ENCODE measurements around the gene CKB.

DNA sequence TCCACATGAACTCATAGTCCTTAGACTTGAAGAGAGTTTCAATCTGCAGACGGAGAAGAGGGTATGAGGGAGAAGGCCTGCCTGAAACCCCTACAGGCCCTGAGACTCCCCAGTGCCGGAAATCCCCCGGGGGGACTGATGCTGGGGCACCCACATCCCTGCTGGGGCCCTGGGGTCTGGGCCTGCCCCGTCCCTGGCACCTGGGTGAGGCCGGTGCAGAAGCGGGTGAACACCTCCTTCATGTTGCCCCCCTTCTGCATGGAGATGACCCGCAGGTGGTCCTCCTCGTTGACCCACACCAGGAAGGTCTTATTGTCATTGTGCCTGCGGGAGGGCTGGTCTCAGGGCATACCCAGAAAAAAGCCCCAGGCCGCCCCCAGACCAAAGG is 2.4 kb downstream of the CKB start:
- TF ChIP-seq, protein P1, sequence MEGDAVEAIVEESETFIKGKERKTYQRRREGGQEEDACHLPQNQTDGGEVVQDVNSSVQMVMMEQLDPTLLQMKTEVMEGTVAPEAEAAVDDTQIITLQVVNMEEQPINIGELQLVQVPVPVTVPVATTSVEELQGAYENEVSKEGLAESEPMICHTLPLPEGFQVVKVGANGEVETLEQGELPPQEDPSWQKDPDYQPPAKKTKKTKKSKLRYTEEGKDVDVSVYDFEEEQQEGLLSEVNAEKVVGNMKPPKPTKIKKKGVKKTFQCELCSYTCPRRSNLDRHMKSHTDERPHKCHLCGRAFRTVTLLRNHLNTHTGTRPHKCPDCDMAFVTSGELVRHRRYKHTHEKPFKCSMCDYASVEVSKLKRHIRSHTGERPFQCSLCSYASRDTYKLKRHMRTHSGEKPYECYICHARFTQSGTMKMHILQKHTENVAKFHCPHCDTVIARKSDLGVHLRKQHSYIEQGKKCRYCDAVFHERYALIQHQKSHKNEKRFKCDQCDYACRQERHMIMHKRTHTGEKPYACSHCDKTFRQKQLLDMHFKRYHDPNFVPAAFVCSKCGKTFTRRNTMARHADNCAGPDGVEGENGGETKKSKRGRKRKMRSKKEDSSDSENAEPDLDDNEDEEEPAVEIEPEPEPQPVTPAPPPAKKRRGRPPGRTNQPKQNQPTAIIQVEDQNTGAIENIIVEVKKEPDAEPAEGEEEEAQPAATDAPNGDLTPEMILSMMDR (IDR thresholded peaks at IDR 0.05; ENCODE audit: low read length) = no peak
- no peak for TF ChIP-seq EZH2phosphoT487 (IDR thresholded peaks at IDR 0.05; ENCODE audit: low read length)

Data from MM.1S (cell line).